Measurements from ENCODE around the gene ESR1. TPM values are rescaled to one million over a fixed set of nuclear protein-coding genes. Genes with fewer than 3 reads are reported as not detected.

Gene ESR1
- total and polyA plus RNA-seq, 4 donors = 0.05 to 16.1 (median 6.3) TPM

- no peak for TF ChIP-seq REST (IDR thresholded peaks at IDR 0.05)
These were observed 359.0 kb downstream of the ESR1 start (continued) for GRCh38 chr6:152166497-152166896.

GRCh38 chr6:152166897-152167296, 359.4 kb downstream of the ESR1 start:
- Histone ChIP-seq H3K4me3 (ENCODE audit: low read depth in 1 of 3, low read length in 3 of 3) (no peak overlapping the region), H3K4me1 (ENCODE audit: control insufficient read depth in 4 of 4, insufficient read depth in 4 of 4, low read length in 3 of 4) (no peaks in the 10 kb centered on the region), H3K27ac (ENCODE audit: low read depth in 1 of 2, low read length in 2 of 2) (no peak overlapping the region), H3K9me3 (ENCODE audit: control insufficient read depth in 4 of 4, low read length in 3 of 4) (no peaks in the 10 kb centered on the region), H3K27me3 (ENCODE audit: control insufficient read depth in 4 of 4, insufficient read depth in 4 of 4, low read length in 3 of 4) (no peaks in the 10 kb centered on the region), H3K9ac (ENCODE audit: low read depth in 1 of 2, low read length in 2 of 2) (no peak overlapping the region), H3K36me3 (ENCODE audit: control insufficient read depth in 4 of 4, insufficient read depth in 3 of 4, low read depth in 1 of 4, low read length in 3 of 4) (peaks cover 1 to 36% (median 23%) of the 10 kb centered on the region in 4 donors)
- WGBS = 93% methylated on average over 5 of the region's 5 CpGs
- DNase-seq (ENCODE audit: low spot score) = no peak
- TF ChIP-seq RXRA (IDR thresholded peaks at IDR 0.05) (no peak), JUND (IDR thresholded peaks at IDR 0.05) (no peak), ZBTB33 (IDR thresholded peaks at IDR 0.05) (no peak), TAF1 (conservative IDR thresholded peaks at IDR 0.05) (no peak), RAD21 (IDR thresholded peaks at IDR 0.05) (no peak), ATF3 (IDR thresholded peaks at IDR 0.05) (no peak), HNF4A (conservative IDR thresholded peaks at IDR 0.05) (no peak), FOXA1 (IDR thresholded peaks at IDR 0.05) (no peak), YY1 (IDR thresholded peaks at IDR 0.05) (no peak), EGR1 (IDR thresholded peaks at IDR 0.05; ENCODE audit: low read depth in 2 of 2) (no peak), FOXA2 (IDR thresholded peaks at IDR 0.05) (no peak), NR2F2 (IDR thresholded peaks at IDR 0.05) (no peak), SP1 (IDR thresholded peaks at IDR 0.05) (no peak), GABPA (IDR thresholded peaks at IDR 0.05 in 1 of 2, conservative IDR thresholded peaks at IDR 0.05 in 1 of 2) (no peak)

GRCh38 chr6:152167641-152168603, 360.4 kb downstream of the ESR1 start:
- DNase-seq (ENCODE audit: low spot score) = no peak
- peaks cover 1 to 36% (median 19%) of the 10 kb centered on the region in 4 donors for H3K36me3 ChIP-seq (ENCODE audit: control insufficient read depth in 4 of 4, insufficient read depth in 3 of 4, low read depth in 1 of 4, low read length in 3 of 4)
- H3K9me3 ChIP-seq (ENCODE audit: control insufficient read depth in 4 of 4, low read length in 3 of 4) = no peaks in the 10 kb centered on the region
- TF ChIP-seq FOXA1 (IDR thresholded peaks at IDR 0.05) (no peak), ATF3 (IDR thresholded peaks at IDR 0.05) (no peak), NR2F2 (IDR thresholded peaks at IDR 0.05) (no peak), FOXA2 (IDR thresholded peaks at IDR 0.05) (no peak)
- WGBS = 87% methylated on average over 13 of the region's 13 CpGs
- no peak overlapping the region for H3K4me3 ChIP-seq (ENCODE audit: low read depth in 1 of 3, low read length in 3 of 3)
- no peaks in the 10 kb centered on the region for H3K4me1 ChIP-seq (ENCODE audit: control insufficient read depth in 4 of 4, insufficient read depth in 4 of 4, low read length in 3 of 4)
- H3K27me3 ChIP-seq (ENCODE audit: control insufficient read depth in 4 of 4, insufficient read depth in 4 of 4, low read length in 3 of 4) = no peaks in the 10 kb centered on the region
- no peak overlapping the region for H3K9ac ChIP-seq (ENCODE audit: low read depth in 1 of 2, low read length in 2 of 2)
- H3K27ac ChIP-seq (ENCODE audit: low read depth in 1 of 2, low read length in 2 of 2) = no peak overlapping the region
